Measurements from ENCODE around the gene POLD2. TPM values are rescaled to one million over a fixed set of nuclear protein-coding genes. Genes with fewer than 3 reads are reported as not detected.

Gene POLD2
- total RNA-seq, 1 donor from 2014 or later = 232 TPM

DNA sequence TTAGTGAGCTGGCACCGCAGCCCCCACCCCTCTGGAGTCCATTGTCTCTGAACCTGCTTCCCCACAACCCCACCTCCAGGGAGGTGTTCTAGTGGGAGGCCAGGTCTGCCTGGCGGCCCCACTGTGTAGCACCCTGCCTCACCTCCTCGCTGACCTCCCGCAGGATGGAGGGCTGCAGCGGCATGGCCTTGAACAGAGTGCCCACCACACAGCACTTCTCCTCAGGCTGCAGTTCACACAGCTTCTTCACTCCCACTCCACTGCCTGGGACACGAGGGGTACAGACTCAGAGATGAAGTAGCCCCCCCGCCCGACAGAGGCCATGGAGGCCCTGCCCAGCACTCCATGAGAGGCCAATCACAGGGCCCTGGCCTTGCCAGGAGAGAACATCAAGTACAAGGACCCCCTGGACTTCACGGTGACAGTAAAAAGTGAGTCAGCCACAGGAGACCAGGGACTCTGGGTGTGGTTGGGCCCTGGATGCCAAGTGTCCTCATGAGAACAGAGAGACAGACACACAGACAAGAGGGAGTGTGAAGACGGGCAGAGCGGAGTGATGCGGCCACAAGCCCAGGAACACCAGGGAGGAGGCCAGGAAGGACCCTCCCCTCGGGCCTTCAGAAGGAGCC is 5.4 kb downstream of the POLD2 start:
- Histone ChIP-seq H3K9me3 (ENCODE audit: low read depth) (no peaks in the 10 kb centered on the region), H3K4me3 (no peak overlapping the region), H3K79me2 (ENCODE audit: low read depth) (peaks cover 38% of the 10 kb centered on the region), H3K4me1 (peaks cover 9% of the 10 kb centered on the region), H3K36me3 (no peaks in the 10 kb centered on the region), H3K27me3 (no peaks in the 10 kb centered on the region), H3K9ac (no peak overlapping the region), H3K4me2 (no peak overlapping the region), H3F3A (ENCODE audit: low read depth) (no peaks in the 10 kb centered on the region), H3K27ac (no peak overlapping the region), H2AFZ (replicated peaks) (no peak overlapping the region), H4K20me1 (ENCODE audit: low read depth) (peaks cover 11% of the 10 kb centered on the region)
- Mint-ChIP-seq H3K4me1 (peaks cover 17% of the 10 kb centered on the region), H3K9me3 (no peaks in the 10 kb centered on the region), H3K27ac (no peak overlapping the region), H3K27me3 (ENCODE audit: insufficient read depth, low read depth) (peaks cover 13% of the 10 kb centered on the region), H3K36me3 (peaks cover 32% of the 10 kb centered on the region), H3K4me3 (no peak overlapping the region)
- no peak for TF ChIP-seq EZH2phosphoT487 (IDR thresholded peaks at IDR 0.05)
- no peak for TF ChIP-seq EZH2 (IDR thresholded peaks at IDR 0.05)
- TF ChIP-seq, protein P1, sequence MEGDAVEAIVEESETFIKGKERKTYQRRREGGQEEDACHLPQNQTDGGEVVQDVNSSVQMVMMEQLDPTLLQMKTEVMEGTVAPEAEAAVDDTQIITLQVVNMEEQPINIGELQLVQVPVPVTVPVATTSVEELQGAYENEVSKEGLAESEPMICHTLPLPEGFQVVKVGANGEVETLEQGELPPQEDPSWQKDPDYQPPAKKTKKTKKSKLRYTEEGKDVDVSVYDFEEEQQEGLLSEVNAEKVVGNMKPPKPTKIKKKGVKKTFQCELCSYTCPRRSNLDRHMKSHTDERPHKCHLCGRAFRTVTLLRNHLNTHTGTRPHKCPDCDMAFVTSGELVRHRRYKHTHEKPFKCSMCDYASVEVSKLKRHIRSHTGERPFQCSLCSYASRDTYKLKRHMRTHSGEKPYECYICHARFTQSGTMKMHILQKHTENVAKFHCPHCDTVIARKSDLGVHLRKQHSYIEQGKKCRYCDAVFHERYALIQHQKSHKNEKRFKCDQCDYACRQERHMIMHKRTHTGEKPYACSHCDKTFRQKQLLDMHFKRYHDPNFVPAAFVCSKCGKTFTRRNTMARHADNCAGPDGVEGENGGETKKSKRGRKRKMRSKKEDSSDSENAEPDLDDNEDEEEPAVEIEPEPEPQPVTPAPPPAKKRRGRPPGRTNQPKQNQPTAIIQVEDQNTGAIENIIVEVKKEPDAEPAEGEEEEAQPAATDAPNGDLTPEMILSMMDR (IDR thresholded peaks at IDR 0.05) = no peak
- DNase-seq (ENCODE audit: low spot score) = no peak

DNA sequence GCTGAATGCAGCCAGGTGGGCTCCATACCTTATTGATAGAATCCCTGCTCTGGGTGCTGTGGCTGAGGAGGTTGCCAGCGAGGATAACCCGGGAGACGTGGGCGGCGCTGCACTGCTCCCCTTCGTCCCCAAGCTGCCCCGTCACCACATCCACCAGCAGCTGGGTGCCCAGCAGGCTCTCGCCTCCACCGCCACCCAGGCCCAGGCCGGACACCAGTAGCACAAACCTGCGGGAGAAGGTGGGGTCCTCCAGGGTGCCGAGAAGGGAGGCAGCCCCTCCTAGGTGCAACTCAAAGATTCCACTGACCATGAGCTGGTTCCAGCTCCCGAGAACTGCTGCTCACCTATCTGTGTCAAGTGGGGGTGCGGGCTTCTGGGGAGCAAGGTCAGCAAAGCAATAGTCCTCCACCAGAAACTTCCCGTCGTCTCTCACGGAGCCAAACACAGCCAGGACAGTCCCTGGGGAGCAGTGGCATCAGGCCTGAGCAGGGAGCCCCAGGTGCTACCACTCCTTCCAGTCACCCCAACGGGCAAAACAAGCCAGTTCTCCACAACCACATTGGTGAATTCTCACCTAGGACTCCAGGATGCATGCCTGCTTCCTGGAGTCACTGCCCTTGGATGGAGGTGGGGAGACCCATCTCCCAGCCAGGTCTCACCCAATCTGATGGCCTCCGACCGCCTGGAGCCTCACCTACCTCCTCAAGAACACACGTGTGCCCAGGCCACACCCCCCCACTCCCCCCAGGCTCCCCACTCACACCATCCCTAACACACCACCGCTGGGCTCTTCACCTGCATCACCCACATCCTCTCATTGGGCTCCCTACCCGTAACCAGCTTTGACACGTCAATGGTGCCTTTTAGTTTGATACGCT is 6.3 kb downstream of the POLD2 start:
- TF ChIP-seq EZH2phosphoT487 (IDR thresholded peaks at IDR 0.05) = no peak
- TF ChIP-seq, protein P1 (IDR thresholded peaks at IDR 0.05) = no peak
- TF ChIP-seq EZH2 (IDR thresholded peaks at IDR 0.05) = no peak
- H3K4me1 ChIP-seq = peaks cover 2% of the 10 kb centered on the region
- H3K4me2 ChIP-seq = no peak overlapping the region
- H3K27ac ChIP-seq = no peak overlapping the region
- no peak overlapping the region for H3K4me3 ChIP-seq
- H3K9me3 ChIP-seq (ENCODE audit: low read depth) = no peaks in the 10 kb centered on the region
- H3F3A ChIP-seq (ENCODE audit: low read depth) = no peaks in the 10 kb centered on the region
- H3K4me1 Mint-ChIP-seq = peaks cover 8% of the 10 kb centered on the region
- no peak overlapping the region for H3K27ac Mint-ChIP-seq
- H3K4me3 Mint-ChIP-seq = no peak overlapping the region
- peaks cover 16% of the 10 kb centered on the region for H3K27me3 Mint-ChIP-seq (ENCODE audit: insufficient read depth, low read depth)
- no peaks in the 10 kb centered on the region for H3K9me3 Mint-ChIP-seq
- peaks cover 11% of the 10 kb centered on the region for H4K20me1 ChIP-seq (ENCODE audit: low read depth)
- H3K36me3 Mint-ChIP-seq = peaks cover 36% of the 10 kb centered on the region
- H3K36me3 ChIP-seq = no peaks in the 10 kb centered on the region
- H3K79me2 ChIP-seq (ENCODE audit: low read depth) = peaks cover 29% of the 10 kb centered on the region
- no peak overlapping the region for H3K9ac ChIP-seq
- H3K27me3 ChIP-seq = no peaks in the 10 kb centered on the region
- DNase-seq (ENCODE audit: low spot score) = no peak
- no peak overlapping the region for H2AFZ ChIP-seq (replicated peaks)

DNA sequence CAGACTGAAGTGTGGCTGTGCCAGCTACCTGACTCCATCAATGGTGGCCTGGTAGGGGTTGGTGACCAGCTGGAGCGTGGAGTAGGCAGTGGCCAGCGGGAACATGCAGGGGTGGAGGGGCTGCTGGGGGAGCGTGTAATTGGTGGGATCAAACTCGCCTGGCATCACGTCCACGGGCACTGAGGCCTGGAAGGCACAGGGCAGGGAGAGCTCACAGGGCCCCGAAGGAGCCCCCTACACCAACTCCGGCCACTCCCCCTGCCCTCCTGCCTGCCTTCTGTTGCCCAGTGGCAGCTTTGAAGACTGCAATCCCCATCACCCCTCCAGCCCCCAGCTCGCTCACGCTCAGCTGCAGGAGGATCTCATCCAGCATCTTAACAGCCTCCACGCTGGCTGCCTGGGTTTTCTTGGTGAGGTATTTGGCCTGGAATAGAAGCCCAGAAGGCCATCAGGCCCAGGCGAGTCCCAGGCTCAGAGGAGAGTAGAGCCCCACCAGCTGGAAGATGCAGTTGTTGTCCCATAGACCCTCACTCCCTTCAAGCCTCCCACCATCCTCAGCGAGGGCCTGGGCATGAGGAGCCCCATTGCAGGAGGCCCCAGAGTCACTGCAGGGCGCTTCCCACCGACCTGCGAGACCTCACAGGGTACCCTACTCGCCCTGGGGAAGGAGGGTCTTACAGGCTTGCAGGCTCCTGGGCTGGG is 7.1 kb downstream of the POLD2 start:
- Mint-ChIP-seq H3K27ac (no peak overlapping the region), H3K9me3 (no peaks in the 10 kb centered on the region), H3K4me3 (no peak overlapping the region), H3K4me1 (peaks cover 8% of the 10 kb centered on the region), H3K27me3 (ENCODE audit: insufficient read depth, low read depth) (peaks cover 16% of the 10 kb centered on the region), H3K36me3 (peaks cover 36% of the 10 kb centered on the region)
- H3K79me2 ChIP-seq (ENCODE audit: low read depth) = peaks cover 21% of the 10 kb centered on the region
- H3F3A ChIP-seq (ENCODE audit: low read depth) = no peaks in the 10 kb centered on the region
- TF ChIP-seq, protein P1 (IDR thresholded peaks at IDR 0.05) = no peak
- TF ChIP-seq EZH2 (IDR thresholded peaks at IDR 0.05) = no peak
- H3K9me3 ChIP-seq (ENCODE audit: low read depth) = no peaks in the 10 kb centered on the region
- no peak overlapping the region for H3K9ac ChIP-seq
- H4K20me1 ChIP-seq (ENCODE audit: low read depth) = peaks cover 11% of the 10 kb centered on the region
- no peak overlapping the region for H3K4me3 ChIP-seq
- no peak overlapping the region for H3K4me2 ChIP-seq
- no peak for DNase-seq (ENCODE audit: low spot score)
- no peak overlapping the region for H3K27ac ChIP-seq
- no peaks in the 10 kb centered on the region for H3K4me1 ChIP-seq
- no peak overlapping the region for H2AFZ ChIP-seq (replicated peaks)
- H3K36me3 ChIP-seq = no peaks in the 10 kb centered on the region
- no peaks in the 10 kb centered on the region for H3K27me3 ChIP-seq

Data from neural progenitor cell (in vitro differentiated cells).